ENCODE results near the gene NCAM1. TPM values are rescaled to one million over a fixed set of nuclear protein-coding genes. Genes with fewer than 3 reads are reported as not detected.

Gene NCAM1
- total and polyA plus RNA-seq, 2 of the 13 experiments (the other 11 are each of a cell fraction or from before 2014, with no cell fraction given), result 0.05 TPM; not detected in 1

DNA sequence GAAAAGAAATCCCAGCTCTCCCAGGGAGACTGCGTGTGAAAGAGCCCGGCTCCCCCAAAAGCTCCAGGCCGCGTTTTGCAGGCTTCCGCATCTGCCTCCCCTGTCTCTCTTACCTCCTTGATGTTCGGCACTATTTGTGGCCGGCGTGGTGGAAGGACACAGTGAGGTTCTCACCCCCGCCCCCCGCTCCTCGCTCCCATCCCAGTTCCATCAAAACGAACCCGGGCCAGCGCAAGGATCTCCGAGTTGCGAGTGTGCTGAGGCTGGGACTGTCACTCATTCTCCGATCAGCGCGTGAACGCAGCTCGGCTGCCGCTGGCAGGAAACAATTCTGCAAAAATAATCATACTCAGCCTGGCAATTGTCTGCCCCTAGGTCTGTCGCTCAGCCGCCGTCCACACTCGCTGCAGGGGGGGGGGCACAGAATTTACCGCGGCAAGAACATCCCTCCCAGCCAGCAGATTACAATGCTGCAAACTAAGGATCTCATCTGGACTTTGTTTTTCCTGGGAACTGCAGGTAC lies at the start of gene NCAM1 (continued):
- TF ChIP-seq, protein P1, sequence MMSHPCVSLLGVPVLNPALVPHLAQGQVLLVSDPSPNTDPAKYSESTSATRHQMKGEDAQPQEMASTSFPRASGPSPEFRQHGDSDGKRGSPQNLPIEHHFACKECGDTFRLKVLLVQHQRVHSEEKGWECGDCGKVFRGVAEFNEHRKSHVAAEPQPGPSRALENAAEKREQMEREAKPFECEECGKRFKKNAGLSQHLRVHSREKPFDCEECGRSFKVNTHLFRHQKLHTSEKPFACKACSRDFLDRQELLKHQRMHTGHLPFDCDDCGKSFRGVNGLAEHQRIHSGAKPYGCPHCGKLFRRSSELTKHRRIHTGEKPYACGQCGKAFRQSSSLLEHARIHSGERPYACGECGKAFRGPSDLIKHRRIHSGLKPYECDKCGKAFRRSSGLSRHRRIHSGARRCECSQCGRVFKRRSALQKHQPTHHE (CRISPR knock-in tag; IDR thresholded peaks at IDR 0.05; ENCODE audit: borderline replicate concordance), result no peak
- TF ChIP-seq HDAC1 (CRISPR knock-in tag; IDR thresholded peaks at IDR 0.05) (no peak), ZNF777 (CRISPR knock-in tag; IDR thresholded peaks at IDR 0.05) (no peak), PCBP1 (IDR thresholded peaks at IDR 0.05; ENCODE audit: borderline replicate concordance, low read depth, low read length) (peak; percentile 55; the same call in 1 of the 2 replicates), TAF15 (IDR thresholded peaks at IDR 0.05; ENCODE audit: low read depth, low read length, poor library complexity, severe bottlenecking) (no peak), GABPB1 (CRISPR knock-in tag; IDR thresholded peaks at IDR 0.05) (0 out of 2 replicates have a peak, but pooled peaks have one; percentile 8), ZNF747 (CRISPR knock-in tag; IDR thresholded peaks at IDR 0.05; ENCODE audit: borderline replicate concordance) (no peak), SNRNP70 (IDR thresholded peaks at IDR 0.05; ENCODE audit: low read depth, low read length) (no peak), KDM2A (CRISPR knock-in tag; IDR thresholded peaks at IDR 0.05; ENCODE audit: borderline replicate concordance, low read depth) (0 out of 2 replicates have a peak, but pooled peaks have one; percentile 30), ZNF678 (CRISPR knock-in tag; IDR thresholded peaks at IDR 0.05) (no peak), ZNF331 (CRISPR knock-in tag; IDR thresholded peaks at IDR 0.05) (no peak), ZBTB42 (CRISPR knock-in tag; IDR thresholded peaks at IDR 0.05) (no peak), RNF2 (conservative IDR thresholded peaks at IDR 0.05; ENCODE audit: low read depth) (peak; percentile 66; the same call in 1 of the 2 replicates), ISX (CRISPR knock-in tag; conservative IDR thresholded peaks at IDR 0.05) (no peak), KMT2B (CRISPR knock-in tag; IDR thresholded peaks at IDR 0.05) (no peak)
- TF ChIP-seq, protein P2, sequence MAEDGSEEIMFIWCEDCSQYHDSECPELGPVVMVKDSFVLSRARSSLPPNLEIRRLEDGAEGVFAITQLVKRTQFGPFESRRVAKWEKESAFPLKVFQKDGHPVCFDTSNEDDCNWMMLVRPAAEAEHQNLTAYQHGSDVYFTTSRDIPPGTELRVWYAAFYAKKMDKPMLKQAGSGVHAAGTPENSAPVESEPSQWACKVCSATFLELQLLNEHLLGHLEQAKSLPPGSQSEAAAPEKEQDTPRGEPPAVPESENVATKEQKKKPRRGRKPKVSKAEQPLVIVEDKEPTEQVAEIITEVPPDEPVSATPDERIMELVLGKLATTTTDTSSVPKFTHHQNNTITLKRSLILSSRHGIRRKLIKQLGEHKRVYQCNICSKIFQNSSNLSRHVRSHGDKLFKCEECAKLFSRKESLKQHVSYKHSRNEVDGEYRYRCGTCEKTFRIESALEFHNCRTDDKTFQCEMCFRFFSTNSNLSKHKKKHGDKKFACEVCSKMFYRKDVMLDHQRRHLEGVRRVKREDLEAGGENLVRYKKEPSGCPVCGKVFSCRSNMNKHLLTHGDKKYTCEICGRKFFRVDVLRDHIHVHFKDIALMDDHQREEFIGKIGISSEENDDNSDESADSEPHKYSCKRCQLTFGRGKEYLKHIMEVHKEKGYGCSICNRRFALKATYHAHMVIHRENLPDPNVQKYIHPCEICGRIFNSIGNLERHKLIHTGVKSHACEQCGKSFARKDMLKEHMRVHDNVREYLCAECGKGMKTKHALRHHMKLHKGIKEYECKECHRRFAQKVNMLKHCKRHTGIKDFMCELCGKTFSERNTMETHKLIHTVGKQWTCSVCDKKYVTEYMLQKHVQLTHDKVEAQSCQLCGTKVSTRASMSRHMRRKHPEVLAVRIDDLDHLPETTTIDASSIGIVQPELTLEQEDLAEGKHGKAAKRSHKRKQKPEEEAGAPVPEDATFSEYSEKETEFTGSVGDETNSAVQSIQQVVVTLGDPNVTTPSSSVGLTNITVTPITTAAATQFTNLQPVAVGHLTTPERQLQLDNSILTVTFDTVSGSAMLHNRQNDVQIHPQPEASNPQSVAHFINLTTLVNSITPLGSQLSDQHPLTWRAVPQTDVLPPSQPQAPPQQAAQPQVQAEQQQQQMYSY (CRISPR knock-in tag; IDR thresholded peaks at IDR 0.05), result peak; percentile 99
- TF ChIP-seq, protein P3, sequence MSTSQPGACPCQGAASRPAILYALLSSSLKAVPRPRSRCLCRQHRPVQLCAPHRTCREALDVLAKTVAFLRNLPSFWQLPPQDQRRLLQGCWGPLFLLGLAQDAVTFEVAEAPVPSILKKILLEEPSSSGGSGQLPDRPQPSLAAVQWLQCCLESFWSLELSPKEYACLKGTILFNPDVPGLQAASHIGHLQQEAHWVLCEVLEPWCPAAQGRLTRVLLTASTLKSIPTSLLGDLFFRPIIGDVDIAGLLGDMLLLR (CRISPR knock-in tag; IDR thresholded peaks at IDR 0.05), result no peak
- TF ChIP-seq, protein P4, sequence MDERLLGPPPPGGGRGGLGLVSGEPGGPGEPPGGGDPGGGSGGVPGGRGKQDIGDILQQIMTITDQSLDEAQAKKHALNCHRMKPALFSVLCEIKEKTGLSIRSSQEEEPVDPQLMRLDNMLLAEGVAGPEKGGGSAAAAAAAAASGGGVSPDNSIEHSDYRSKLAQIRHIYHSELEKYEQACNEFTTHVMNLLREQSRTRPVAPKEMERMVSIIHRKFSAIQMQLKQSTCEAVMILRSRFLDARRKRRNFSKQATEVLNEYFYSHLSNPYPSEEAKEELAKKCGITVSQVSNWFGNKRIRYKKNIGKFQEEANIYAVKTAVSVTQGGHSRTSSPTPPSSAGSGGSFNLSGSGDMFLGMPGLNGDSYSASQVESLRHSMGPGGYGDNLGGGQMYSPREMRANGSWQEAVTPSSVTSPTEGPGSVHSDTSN (CRISPR knock-in tag; IDR thresholded peaks at IDR 0.05), result peak; percentile 41; the same call in 1 of the 2 replicates
- TF ChIP-seq, protein P5, sequence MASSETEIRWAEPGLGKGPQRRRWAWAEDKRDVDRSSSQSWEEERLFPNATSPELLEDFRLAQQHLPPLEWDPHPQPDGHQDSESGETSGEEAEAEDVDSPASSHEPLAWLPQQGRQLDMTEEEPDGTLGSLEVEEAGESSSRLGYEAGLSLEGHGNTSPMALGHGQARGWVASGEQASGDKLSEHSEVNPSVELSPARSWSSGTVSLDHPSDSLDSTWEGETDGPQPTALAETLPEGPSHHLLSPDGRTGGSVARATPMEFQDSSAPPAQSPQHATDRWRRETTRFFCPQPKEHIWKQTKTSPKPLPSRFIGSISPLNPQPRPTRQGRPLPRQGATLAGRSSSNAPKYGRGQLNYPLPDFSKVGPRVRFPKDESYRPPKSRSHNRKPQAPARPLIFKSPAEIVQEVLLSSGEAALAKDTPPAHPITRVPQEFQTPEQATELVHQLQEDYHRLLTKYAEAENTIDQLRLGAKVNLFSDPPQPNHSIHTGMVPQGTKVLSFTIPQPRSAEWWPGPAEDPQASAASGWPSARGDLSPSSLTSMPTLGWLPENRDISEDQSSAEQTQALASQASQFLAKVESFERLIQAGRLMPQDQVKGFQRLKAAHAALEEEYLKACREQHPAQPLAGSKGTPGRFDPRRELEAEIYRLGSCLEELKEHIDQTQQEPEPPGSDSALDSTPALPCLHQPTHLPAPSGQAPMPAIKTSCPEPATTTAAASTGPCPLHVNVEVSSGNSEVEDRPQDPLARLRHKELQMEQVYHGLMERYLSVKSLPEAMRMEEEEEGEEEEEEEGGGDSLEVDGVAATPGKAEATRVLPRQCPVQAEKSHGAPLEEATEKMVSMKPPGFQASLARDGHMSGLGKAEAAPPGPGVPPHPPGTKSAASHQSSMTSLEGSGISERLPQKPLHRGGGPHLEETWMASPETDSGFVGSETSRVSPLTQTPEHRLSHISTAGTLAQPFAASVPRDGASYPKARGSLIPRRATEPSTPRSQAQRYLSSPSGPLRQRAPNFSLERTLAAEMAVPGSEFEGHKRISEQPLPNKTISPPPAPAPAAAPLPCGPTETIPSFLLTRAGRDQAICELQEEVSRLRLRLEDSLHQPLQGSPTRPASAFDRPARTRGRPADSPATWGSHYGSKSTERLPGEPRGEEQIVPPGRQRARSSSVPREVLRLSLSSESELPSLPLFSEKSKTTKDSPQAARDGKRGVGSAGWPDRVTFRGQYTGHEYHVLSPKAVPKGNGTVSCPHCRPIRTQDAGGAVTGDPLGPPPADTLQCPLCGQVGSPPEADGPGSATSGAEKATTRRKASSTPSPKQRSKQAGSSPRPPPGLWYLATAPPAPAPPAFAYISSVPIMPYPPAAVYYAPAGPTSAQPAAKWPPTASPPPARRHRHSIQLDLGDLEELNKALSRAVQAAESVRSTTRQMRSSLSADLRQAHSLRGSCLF (CRISPR knock-in tag; IDR thresholded peaks at IDR 0.05; ENCODE audit: borderline replicate concordance), result no peak
